EL (cell line): ENCODE data around the gene FNBP1L.
"Not testable (repeated sequence)": the region's sequence is repeated elsewhere in the genome, so short reads cannot be mapped to it uniquely, and the experiment has no call there.

Source experiments
- DNase-seq: peaks from one replicate; pipeline ENCODE4 v3.0.0-alpha.2; 2016

FNBP1L gene

GRCh38 chr1:93575621-93576284 lies 127.8 kb downstream of the FNBP1L start:
- DNase-seq, result no peak

- no peak for DNase-seq
Measured at GRCh38 chr1:93576346-93576745, 128.4 kb downstream of the FNBP1L start.

- no peak for DNase-seq
Measured at GRCh38 chr1:93576746-93577145, 128.8 kb downstream of the FNBP1L start.

- no peak for DNase-seq
Measured at GRCh38 chr1:93577536-93578432, 129.9 kb downstream of the FNBP1L start.

GRCh38 chr1:93578433-93578830 lies 130.5 kb downstream of the FNBP1L start:
- DNase-seq, result no peak

GRCh38 chr1:93578911-93579825 lies 131.2 kb downstream of the FNBP1L start:
- DNase-seq, result no peak

GRCh38 chr1:93579891-93580290 lies 132.0 kb downstream of the FNBP1L start:
- DNase-seq, result peak; percentile 87

- no peak for DNase-seq
Measured at GRCh38 chr1:93581917-93582850, 134.3 kb downstream of the FNBP1L start.

- DNase-seq, result no peak
Measured at GRCh38 chr1:93584261-93585003, 136.5 kb downstream of the FNBP1L start.

GRCh38 chr1:93585059-93585966 lies 137.4 kb downstream of the FNBP1L start:
- peak; percentile 30 for DNase-seq

- DNase-seq, result no peak
Measured at GRCh38 chr1:93587354-93587753, 139.4 kb downstream of the FNBP1L start.

GRCh38 chr1:93588206-93588605 lies 140.3 kb downstream of the FNBP1L start:
- DNase-seq, result peak; percentile 36

GRCh38 chr1:93588955-93589354 lies 141.0 kb downstream of the FNBP1L start:
- DNase-seq, result no peak

GRCh38 chr1:93591291-93591675 lies 143.4 kb downstream of the FNBP1L start:
- not testable (repeated sequence) for DNase-seq

GRCh38 chr1:93591676-93592550 lies 144.0 kb downstream of the FNBP1L start:
- DNase-seq, result no peak

GRCh38 chr1:93592551-93592949 lies 144.6 kb downstream of the FNBP1L start:
- DNase-seq, result no peak

- peak; percentile 43 for DNase-seq
Measured at GRCh38 chr1:93593854-93594602, 146.1 kb downstream of the FNBP1L start.

- DNase-seq, result no peak
Measured at GRCh38 chr1:93594603-93594880, 146.6 kb downstream of the FNBP1L start.

GRCh38 chr1:93595266-93595665 lies 147.3 kb downstream of the FNBP1L start:
- DNase-seq, result no peak
